Mesothelial cell of epicardium (in vitro differentiated cells): ENCODE data around the gene ABCA7. TPM values are rescaled to one million over a fixed set of nuclear protein-coding genes. Genes with fewer than 3 reads are reported as not detected.

Experiments used
- DNase-seq, 2 experiments: peaks; one replicate each; pipeline ENCODE4 v3.0.0; 2021; ENCODE audit warnings: low spot score in 2 of 2; ENCODE audit not compliant: unreplicated experiment in 2 of 2
- H3K27ac Mint-ChIP-seq: 2 replicates; pipeline ENCODE4 v1.8.0; 2021; ENCODE audit warnings: mixed read lengths
- H3K27me3 Mint-ChIP-seq: 2 replicates; pipeline ENCODE4 v1.8.0; 2021; ENCODE audit warnings: low read depth, mixed read lengths
- H3K36me3 Mint-ChIP-seq: 2 replicates; pipeline ENCODE4 v1.8.0; 2021; ENCODE audit warnings: mixed read lengths
- H3K4me1 Mint-ChIP-seq: 2 replicates; pipeline ENCODE4 v1.8.0; 2021; ENCODE audit warnings: mixed read lengths
- H3K4me3 Mint-ChIP-seq: 2 replicates; pipeline ENCODE4 v1.8.0; 2021; ENCODE audit warnings: mild to moderate bottlenecking, moderate library complexity, mixed read lengths
- H3K9me3 Mint-ChIP-seq: 2 replicates; pipeline ENCODE4 v1.8.0; 2021; ENCODE audit warnings: mixed read lengths
- total RNA-seq: library from RNA; stranded (reverse); gene quantifications from 3 replicates; pipeline ENCODE4 v1.2.1, GENCODE V29; 2021
- TF ChIP-seq, protein P1 (sequence below): fragments of 200-600 bp; sonication (generic); IDR thresholded peaks from one replicate; pipeline ENCODE4 v1.5.0; 2021; ENCODE audit warnings: antibody characterized with exemption; ENCODE audit not compliant: unreplicated experiment

ABCA7 gene
- total RNA-seq, 1 donor from 2014 or later: 22.5 TPM

DNA sequence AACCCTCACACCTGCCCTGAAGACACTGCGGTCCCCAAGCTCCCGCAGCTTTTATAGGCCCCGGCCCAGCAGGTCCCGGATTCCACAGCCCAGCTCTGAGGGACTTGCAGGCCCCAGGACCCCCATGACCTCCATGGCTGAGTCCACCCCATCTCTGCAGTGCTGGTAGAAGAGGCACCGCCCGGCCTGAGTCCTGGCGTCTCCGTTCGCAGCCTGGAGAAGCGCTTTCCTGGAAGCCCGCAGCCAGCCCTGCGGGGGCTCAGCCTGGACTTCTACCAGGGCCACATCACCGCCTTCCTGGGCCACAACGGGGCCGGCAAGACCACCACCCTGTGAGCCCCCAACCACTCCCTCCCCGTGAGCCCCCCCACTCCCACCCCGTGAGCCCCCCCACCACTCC, 9.2 kb downstream of the ABCA7 start:
- Mint-ChIP-seq H3K27me3 (no peaks in the 10 kb centered on the region), H3K4me3 (no peak overlapping the region), H3K4me1 (no peaks in the 10 kb centered on the region), H3K27ac (no peak overlapping the region), H3K9me3 (no peaks in the 10 kb centered on the region), H3K36me3 (no peaks in the 10 kb centered on the region)
- no peak for DNase-seq
- TF ChIP-seq, protein P1, sequence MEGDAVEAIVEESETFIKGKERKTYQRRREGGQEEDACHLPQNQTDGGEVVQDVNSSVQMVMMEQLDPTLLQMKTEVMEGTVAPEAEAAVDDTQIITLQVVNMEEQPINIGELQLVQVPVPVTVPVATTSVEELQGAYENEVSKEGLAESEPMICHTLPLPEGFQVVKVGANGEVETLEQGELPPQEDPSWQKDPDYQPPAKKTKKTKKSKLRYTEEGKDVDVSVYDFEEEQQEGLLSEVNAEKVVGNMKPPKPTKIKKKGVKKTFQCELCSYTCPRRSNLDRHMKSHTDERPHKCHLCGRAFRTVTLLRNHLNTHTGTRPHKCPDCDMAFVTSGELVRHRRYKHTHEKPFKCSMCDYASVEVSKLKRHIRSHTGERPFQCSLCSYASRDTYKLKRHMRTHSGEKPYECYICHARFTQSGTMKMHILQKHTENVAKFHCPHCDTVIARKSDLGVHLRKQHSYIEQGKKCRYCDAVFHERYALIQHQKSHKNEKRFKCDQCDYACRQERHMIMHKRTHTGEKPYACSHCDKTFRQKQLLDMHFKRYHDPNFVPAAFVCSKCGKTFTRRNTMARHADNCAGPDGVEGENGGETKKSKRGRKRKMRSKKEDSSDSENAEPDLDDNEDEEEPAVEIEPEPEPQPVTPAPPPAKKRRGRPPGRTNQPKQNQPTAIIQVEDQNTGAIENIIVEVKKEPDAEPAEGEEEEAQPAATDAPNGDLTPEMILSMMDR: no peak

DNA sequence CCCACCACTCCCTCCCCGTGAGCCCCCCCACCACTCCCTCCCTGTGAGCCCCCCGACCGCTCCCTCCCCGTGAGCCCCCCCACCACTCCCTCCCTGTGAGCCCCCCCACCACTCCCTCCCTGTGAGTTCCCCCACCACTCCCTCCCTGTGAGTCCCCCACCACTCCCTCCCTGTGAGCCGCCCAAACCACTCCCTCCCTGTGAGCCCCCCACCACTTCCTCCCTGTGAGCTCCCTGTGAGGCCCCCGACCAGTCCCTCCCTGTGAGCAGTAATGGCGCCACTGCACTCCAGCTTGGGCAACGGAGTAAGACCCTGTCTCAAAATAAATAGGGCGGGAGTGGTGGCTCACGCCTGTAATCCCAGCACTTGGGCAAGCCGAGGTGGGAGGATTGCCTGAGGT, 9.9 kb downstream of the ABCA7 start:
- Mint-ChIP-seq H3K27me3 (no peaks in the 10 kb centered on the region), H3K4me3 (no peak overlapping the region), H3K27ac (no peak overlapping the region), H3K4me1 (no peaks in the 10 kb centered on the region), H3K36me3 (no peaks in the 10 kb centered on the region), H3K9me3 (no peaks in the 10 kb centered on the region)
- no peak for DNase-seq
- TF ChIP-seq, protein P1: no peak

DNA sequence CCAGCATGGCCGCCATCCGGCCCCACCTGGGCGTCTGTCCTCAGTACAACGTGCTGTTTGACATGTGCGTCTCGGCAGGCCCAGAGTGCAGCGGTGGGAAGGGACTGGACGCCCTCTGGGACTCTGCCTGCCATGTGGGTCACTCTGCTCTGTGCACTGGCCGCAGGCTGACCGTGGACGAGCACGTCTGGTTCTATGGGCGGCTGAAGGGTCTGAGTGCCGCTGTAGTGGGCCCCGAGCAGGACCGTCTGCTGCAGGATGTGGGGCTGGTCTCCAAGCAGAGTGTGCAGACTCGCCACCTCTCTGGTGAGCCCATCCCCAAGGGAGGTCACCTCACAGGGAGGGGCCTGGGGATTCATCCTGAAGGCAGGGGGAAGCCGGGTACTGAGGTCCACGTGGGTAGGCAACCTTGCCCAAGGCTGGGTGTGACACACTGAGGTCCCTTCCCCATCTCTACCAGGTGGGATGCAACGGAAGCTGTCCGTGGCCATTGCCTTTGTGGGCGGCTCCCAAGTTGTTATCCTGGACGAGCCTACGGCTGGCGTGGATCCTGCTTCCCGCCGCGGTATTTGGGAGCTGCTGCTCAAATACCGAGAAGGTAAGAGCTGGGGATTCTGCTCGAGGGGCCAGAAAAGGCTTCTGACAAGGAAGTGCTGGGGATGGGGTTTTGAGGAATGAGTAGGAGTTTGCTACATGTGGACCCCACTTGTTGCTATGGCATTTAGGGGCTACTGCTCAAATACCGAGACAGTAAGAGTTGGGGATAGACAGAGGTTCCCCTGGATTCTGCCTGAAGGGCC, 11.3 kb downstream of the ABCA7 start:
- no peak for DNase-seq
- no peaks in the 10 kb centered on the region for H3K9me3 Mint-ChIP-seq
- H3K27me3 Mint-ChIP-seq: no peaks in the 10 kb centered on the region
- TF ChIP-seq, protein P1: no peak
- peak overlapping the region; percentile 37 for H3K27ac Mint-ChIP-seq
- H3K36me3 Mint-ChIP-seq: no peaks in the 10 kb centered on the region
- no peak overlapping the region for H3K4me3 Mint-ChIP-seq
- H3K4me1 Mint-ChIP-seq: no peaks in the 10 kb centered on the region

DNA sequence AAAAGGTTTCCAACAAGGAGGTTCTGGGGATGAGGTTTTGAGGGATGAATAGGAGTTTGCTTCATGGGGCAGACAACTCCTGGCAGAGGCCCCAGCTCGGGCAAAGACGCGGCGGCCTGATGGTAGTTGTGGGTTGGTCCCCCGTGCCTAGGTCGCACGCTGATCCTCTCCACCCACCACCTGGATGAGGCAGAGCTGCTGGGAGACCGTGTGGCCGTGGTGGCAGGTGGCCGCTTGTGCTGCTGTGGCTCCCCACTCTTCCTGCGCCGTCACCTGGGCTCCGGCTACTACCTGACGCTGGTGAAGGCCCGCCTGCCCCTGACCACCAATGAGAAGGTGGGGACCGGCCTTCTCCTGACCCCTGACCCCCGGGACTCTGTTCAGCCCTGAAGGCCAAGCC, 11.9 kb downstream of the ABCA7 start:
- H3K27me3 Mint-ChIP-seq: no peaks in the 10 kb centered on the region
- H3K4me3 Mint-ChIP-seq: no peak overlapping the region

DNA sequence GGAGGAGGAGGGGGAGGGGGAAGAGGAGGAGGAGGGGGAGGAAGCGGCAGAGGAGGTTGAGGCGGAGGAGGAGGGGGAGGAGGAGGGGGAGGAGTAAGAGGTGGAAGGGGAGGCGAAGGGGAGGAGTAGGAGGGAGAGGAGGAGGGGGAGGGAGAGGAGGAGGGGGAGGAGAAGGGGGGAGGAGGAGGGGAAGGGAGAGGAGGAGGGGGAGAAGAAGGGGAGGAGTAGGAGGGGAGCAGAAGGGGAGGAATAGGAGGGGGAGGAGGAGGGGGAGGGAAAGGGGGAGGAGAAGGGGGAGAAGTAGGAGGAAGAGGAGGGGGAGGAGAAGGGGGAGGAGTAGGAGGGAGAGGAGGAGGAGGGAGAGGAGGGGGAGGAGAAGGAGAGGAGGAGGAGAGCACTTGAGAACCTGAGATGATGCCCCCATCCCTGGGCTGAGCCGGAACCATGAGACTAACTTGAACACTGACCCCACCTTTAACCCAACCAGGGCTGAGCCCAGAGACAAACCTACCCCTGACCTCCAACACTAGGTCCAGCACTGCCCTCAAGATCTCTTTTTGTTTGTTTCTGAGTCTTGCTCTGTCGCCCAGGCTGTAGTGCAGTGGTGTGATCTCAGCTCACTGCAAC, 12.6 kb downstream of the ABCA7 start:
- Mint-ChIP-seq H3K27ac (no peak overlapping the region), H3K36me3 (no peaks in the 10 kb centered on the region), H3K4me1 (no peaks in the 10 kb centered on the region), H3K9me3 (no peaks in the 10 kb centered on the region), H3K4me3 (no peak overlapping the region), H3K27me3 (no peaks in the 10 kb centered on the region)
- TF ChIP-seq, protein P1: no peak
- DNase-seq: no peak

More for the DNA sequence above, 11.9 kb downstream of the ABCA7 start:
- TF ChIP-seq, protein P1: no peak
- H3K27ac Mint-ChIP-seq: peak overlapping the region; percentile 37
- no peaks in the 10 kb centered on the region for H3K9me3 Mint-ChIP-seq
- DNase-seq: no peak
- H3K36me3 Mint-ChIP-seq: no peaks in the 10 kb centered on the region
- no peaks in the 10 kb centered on the region for H3K4me1 Mint-ChIP-seq
